GM19023 (cell line): ENCODE results near the gene BABAM1.
A peak's percentile ranks its signal among the peaks of the same experiment; 100 is the strongest.

Experiments used
- ATAC-seq: cut with Tn5 transposase; IDR thresholded peaks from one replicate; pipeline ENCODE4 v1.9.1; 2021; ENCODE audit warnings: mild to moderate bottlenecking, moderate library complexity; ENCODE audit not compliant: unreplicated experiment

Gene BABAM1

GRCh38 chr19:17243211-17243829, 23.9 kb upstream of the BABAM1 start:
- ATAC-seq: no peak

DNA sequence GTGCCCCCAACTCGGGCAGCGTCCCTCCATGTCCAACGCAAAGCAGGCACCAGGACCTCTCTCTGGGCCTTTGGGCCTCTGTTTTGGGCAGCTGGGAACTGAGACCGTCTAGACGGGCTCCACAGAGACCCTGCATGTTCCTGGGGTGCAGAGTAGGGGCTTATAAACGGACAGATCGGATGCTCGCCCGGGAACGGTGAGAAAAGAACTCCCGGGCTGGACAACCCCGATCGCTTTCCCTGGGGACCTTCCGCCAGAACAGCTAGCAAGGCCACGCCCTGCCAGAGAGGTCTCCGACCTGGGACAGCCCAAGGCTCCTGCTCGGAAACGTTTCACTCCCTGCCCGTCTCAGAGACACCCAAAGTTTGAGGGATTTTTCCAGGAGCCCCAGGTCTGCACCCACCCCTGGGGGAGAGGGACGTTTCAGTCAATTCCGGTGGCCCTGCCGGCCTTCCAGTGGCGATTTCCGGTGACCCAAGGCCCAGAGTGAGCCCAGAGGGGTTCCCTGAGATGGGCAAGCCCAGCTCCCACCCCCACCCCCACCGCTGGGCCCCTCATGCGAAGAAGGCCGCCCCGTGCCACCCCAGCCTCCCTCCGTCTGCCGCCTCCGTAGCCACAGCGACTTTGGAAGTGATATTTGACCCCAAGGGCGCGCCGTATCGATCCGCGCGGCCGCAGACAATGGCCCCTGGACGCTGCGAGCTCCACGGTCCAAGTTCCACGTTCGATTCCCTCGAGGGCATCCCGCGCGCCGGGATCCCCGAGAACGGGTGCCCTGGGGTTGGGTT, 23.2 kb upstream of the BABAM1 start:
- ATAC-seq: no peak

GRCh38 chr19:17244618-17245534, 22.4 kb upstream of the BABAM1 start:
- ATAC-seq: peak; percentile 11

DNA sequence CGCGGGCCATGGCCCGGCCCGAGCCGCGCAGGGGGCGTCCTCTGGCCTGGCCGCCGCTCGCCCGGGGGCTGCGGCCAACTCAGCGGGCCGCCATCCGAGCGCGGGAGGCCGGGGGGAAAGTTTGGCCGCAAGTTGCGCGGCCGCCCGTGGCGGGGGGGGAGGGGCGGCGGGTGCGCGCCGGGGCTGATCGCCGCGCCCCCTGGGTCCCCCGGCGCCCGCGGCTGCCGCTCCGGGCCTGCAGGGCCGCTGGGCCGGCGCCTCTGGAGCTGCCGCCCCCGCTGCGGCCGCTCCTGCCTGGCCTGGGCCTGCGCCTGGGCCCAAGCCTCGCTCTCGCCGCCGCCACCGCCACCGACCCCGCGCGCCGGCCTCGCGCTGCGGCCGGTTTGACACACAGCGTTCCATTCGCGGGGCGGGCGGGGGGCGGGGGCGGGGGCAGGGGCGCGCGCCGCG, 21.7 kb upstream of the BABAM1 start, which contains the start of gene NR2F6:
NR2F6 (minus strand) TSS at position 385 of the 450 bp plus-strand sequence. CDS start 699 bp downstream, outside the sequence.
- peak; percentile 12 for ATAC-seq

- no peak for ATAC-seq
These were observed 20.4 kb upstream of the BABAM1 start for GRCh38 chr19:17246681-17247425.

DNA sequence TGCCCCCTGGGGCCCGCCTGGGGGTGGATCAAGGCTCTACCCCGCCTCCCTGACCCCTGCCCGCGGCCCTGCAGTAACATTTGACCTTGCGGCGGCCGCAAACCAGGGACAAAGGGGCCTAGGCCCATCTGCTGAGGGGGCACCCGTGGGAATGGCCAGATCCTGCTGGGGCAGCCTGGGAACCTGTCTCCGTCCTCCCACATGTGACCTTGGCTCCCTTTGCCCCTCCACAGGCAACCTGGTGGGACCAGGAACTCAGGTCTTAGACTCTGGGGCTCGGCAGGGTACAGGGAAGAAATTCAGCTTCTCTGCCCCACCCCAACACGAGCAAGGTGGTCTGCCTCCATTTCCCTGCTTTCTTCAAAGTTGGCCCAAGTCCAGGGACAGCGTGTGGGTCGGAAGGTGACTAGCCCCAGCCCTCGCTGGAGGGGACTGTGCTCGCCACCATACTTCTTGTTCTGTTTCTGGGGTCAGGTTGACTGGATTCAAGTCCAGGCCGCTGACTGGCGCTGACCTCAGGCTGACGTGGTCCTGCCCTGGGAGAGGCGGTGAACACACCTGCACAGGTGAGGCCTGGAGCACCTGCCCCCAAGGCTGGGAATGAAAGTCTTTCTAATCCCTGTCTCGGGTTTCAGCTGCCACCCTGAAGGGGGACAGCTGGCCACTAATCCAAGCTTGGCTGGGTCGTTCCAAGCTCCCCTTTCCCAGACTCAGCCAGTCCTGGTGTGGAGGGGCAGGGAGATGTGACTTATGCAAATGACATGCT, 19.0 kb upstream of the BABAM1 start:
- no peak for ATAC-seq

DNA sequence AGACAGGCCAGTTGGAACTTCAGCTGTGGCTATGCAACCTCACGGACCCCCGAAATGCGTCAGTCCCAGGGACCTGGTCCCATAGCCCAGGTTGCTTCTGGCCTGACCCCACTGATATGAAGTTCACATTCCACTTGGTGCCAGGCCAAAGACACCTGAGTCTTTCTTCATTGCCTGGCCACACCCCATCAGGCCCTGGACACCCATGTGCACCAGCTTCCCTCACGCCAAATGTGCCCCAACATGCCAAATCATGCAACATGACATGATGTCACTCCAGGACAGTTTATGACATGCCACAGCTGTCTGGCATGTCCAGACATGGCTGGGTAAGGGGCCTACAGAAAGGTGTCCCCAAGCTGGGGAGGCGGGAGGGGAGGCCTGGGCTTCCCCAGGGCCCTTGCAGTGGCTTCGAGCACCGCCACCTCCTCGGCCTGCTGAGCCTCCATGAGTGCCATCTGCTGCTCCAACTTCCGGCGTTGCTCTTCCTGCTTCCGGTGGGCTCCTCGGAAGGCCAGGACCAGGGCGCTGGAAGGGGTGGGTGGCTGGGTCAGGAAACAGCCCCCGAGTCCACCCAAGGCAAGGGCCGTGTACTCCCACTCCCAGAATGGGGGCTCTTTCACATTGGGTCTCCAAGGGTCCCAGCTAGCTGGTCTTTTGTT, 17.2 kb upstream of the BABAM1 start:
- no peak for ATAC-seq

GRCh38 chr19:17254636-17255035, 12.6 kb upstream of the BABAM1 start:
- ATAC-seq: no peak

DNA sequence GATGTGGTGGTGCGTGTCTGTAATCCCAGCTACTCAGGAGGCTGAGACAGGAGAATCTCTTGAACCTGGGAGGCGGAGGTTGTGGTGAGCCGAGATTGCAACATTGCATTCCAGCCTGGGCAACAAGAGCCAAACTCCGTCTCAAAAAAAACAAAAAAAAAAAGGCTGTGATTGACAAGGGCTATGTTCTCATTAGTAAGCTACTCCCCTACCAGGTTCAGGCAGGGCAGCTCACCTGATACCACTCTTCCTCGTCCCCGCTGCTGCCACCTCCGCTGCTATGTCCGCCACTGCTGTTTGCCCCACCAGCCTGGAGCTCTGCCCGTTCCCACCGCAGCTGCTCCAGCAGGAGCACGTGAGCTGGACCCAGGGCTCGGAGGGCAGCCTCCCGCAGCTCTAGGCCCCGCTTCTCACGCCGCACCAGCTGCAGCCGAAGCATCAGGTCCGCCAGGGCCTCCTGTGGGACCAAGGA, 12.1 kb upstream of the BABAM1 start:
- ATAC-seq: no peak

DNA sequence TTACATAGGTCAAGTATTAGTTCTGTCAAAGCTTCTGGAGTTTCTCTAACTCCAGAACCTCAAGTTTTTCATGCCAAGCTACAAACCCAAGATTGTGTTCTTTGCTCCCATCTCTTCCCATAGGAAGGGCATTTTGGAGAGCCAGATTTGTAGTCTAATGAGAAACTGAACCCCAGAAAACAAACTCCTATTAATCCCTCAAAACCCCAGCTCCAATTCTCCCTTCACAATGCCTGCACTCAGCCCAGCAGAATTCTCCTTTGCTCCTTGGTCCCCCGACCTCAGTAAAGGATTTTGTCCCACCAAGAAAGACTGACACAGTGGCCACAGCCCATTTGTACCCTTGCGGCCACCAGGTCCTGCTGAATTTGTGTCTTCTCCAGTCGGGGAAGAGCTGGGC, 11.1 kb upstream of the BABAM1 start:
- ATAC-seq: no peak

GRCh38 chr19:17259118-17259780, 8.0 kb upstream of the BABAM1 start:
- no peak for ATAC-seq

GRCh38 chr19:17259934-17260333, 7.3 kb upstream of the BABAM1 start:
- no peak for ATAC-seq

- peak; percentile 72 for ATAC-seq
These were observed 6.4 kb upstream of the BABAM1 start for GRCh38 chr19:17260842-17261325.

- no peak for ATAC-seq
These were observed 4.7 kb upstream of the BABAM1 start for GRCh38 chr19:17262557-17262956.

DNA sequence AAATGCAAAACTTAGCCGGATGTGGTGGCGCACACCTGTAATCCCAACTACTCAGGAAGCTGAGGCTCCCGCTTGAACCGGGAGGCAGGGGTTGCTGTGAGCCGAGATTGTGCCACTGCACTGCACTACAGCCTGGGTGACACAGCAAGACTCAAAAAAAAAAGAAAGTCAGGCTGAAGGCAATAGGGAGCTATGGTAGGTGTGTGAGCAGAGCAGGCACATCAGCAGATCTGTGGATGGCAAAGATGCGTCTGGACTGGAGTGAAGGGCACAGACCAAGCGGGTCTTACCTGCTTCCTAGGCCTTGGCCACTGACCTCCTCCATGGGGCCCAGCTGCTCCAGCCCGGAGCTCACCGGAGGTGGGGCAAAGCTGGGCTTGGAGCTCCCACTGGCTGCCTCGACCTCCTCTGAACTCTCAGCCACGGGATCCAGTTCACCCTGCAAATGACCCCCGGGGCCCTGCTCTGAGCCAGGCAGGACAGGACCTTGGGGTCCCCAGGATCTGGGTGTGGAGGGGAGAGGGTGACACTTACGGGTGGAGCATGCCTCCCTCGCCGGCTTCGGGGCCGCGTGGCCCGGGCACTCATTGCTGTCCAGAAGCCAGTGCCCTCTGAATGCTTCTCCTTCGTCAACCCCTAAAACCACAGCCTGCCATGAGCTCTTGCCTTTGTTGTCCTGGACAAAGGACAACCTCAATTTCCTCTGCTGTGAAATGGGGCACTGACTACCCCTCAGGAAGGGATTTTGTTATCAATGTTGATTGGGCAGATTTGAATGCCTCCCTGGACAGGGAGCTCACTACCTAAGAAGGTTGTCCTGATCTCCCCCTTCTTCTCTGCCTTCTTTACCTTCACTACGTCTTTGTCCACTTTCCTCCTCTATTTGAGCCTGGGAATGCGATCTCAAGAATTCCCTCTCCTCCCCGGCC, 3.3 kb upstream of the BABAM1 start:
- no peak for ATAC-seq

DNA sequence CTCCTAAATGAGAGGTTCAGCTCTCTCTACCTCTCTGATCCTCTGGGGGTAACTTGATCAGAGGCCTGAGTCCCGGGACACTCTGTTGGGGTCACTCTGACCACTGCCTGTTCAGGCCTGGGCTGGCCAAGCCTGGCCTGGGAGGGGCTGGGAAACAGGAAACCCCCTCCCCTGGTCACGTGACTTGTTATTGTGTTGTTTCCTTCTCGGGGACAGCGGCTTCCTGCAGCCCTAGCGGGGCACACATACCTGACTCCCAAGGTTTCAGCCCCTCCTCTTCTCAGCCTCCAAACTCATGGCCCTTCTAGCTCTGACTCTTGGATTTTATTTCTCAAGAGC, 2.6 kb upstream of the BABAM1 start, which contains the start of gene USHBP1:
USHBP1 (minus strand) TSS at position 105 of the 339 bp plus-strand sequence. CDS start 446 bp downstream, outside the sequence.
- ATAC-seq: no peak

DNA sequence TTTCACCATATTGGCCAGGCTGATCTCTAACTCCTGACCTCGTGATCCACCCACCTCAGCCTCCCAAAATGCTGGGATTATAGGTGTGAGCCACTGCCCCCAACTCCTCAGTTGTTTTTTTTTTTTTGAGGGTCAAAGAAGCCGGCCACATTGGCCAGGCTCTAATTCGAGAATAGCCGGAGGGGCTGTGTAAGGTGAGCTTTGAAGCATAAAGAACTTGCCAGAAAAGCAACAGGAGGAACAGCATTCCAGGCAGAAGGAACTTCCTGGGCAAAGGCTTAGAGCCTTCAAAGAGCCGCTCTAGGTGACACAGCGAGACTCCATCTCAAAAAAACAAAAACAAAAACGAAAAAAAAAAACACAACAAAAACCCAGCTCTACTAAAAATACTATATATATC, 1.2 kb upstream of the BABAM1 start:
- no peak for ATAC-seq
